ENCODE data around the gene VN1R5.

VN1R5 gene

GRCh38 chr1:247296599-247297180 is 40.8 kb downstream of the VN1R5 start:
- Histone ChIP-seq H3K36me3 (ENCODE audit: control insufficient read depth, insufficient read depth, low read length) (no peaks in the 10 kb centered on the region), H3K27me3 (ENCODE audit: control insufficient read depth, insufficient read depth, low read length) (no peaks in the 10 kb centered on the region), H3K4me1 (ENCODE audit: control insufficient read depth, insufficient read depth, low read length) (no peaks in the 10 kb centered on the region), H3K27ac (ENCODE audit: low read depth, low read length) (no peak overlapping the region), H3K9ac (ENCODE audit: low read length) (no peak overlapping the region), H3K4me3 (ENCODE audit: low read length) (no peak overlapping the region)

DNA sequence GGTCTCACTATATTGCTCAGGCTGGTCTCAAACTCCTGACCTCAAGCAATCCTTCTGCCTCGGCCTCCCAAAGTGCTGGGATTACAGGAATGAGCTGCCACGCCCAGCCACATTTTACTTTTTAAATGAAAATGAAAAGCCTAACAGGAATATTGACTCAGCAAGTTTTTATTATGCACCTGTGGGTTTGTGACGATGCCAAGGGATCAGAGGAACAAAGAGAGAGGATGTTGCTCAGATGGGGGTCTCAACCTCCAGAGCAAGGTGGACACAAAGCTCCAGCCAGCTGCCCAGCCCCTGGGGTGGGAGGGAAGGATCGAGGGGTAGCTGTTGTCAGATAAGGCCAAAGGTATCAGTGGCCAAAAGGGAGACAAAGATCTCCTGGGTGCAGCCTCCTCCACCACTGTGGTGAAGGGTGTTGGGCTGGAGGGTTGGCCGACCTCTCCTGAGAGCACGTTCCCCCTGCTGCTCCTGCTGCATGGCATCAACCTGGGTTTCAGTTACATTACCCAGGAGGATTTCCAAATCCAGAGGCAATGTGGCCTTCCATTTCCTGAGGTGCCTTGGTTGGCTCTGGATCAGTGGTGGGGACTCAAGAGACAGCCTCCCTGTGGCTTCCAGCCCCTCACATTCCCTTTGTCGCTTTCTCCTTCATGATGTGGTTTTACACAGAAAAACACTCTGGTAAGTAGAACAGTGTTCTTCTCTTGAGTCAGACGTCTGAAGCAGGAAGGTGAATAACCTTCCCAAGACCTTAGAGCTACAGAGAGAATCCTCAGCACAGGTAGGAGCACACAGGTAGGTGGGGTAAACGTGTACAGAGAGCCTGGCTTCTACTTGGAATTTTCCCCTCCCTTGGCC is 41.6 kb downstream of the VN1R5 start:
- no peak overlapping the region for H3K9ac ChIP-seq (ENCODE audit: low read length)
- no peak overlapping the region for H3K27ac ChIP-seq (ENCODE audit: low read depth, low read length)
- H3K36me3 ChIP-seq (ENCODE audit: control insufficient read depth, insufficient read depth, low read length): no peaks in the 10 kb centered on the region
- H3K4me1 ChIP-seq (ENCODE audit: control insufficient read depth, insufficient read depth, low read length): no peaks in the 10 kb centered on the region
- H3K27me3 ChIP-seq (ENCODE audit: control insufficient read depth, insufficient read depth, low read length): no peaks in the 10 kb centered on the region
- no peak overlapping the region for H3K4me3 ChIP-seq (ENCODE audit: low read length)

GRCh38 chr1:247298124-247298481 is 42.2 kb downstream of the VN1R5 start:
- Histone ChIP-seq H3K36me3 (ENCODE audit: control insufficient read depth, insufficient read depth, low read length) (no peaks in the 10 kb centered on the region), H3K4me1 (ENCODE audit: control insufficient read depth, insufficient read depth, low read length) (no peaks in the 10 kb centered on the region), H3K27me3 (ENCODE audit: control insufficient read depth, insufficient read depth, low read length) (no peaks in the 10 kb centered on the region), H3K27ac (ENCODE audit: low read depth, low read length) (no peak overlapping the region), H3K4me3 (ENCODE audit: low read length) (no peak overlapping the region), H3K9ac (ENCODE audit: low read length) (no peak overlapping the region)

GRCh38 chr1:247298701-247299100 is 42.8 kb downstream of the VN1R5 start:
- Histone ChIP-seq H3K36me3 (ENCODE audit: control insufficient read depth, insufficient read depth, low read length) (no peaks in the 10 kb centered on the region), H3K27ac (ENCODE audit: low read depth, low read length) (no peak overlapping the region), H3K9ac (ENCODE audit: low read length) (no peak overlapping the region), H3K4me3 (ENCODE audit: low read length) (no peak overlapping the region), H3K27me3 (ENCODE audit: control insufficient read depth, insufficient read depth, low read length) (no peaks in the 10 kb centered on the region), H3K4me1 (ENCODE audit: control insufficient read depth, insufficient read depth, low read length) (no peaks in the 10 kb centered on the region)

DNA sequence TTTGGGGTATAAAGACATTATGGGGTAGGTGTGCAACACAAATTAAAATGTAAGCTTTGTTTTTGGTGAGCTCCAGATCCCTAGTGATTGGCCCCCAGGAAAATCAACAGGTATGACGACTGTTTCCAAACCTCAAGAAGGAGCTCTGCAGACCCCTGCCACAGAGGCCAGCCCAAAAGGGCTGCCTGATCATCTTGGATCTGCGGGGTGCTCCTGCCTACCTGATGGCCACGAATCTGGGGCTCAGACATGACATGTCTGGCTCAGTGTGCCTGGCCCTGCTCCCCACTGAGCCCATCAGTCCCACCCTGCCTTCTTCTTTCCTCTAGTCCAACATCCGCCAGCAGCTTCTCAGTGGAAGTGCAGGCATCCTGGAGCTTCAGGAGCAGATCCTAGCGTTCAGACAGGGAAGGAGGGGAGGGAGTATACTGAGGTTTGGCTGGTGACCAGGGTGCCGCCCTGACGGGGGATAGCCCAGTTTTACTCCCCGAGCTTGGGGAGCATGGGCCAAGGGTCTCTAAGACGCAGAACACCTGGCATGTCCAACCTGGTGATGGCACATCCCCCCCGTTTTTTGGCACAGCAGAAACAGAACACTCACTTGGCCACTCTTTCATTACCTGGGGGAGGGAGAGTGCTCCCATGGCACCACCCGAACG is 44.0 kb downstream of the VN1R5 start:
- H3K27ac ChIP-seq (ENCODE audit: low read depth, low read length): no peak overlapping the region
- no peak overlapping the region for H3K4me3 ChIP-seq (ENCODE audit: low read length)
- H3K9ac ChIP-seq (ENCODE audit: low read length): no peak overlapping the region
- H3K4me1 ChIP-seq (ENCODE audit: control insufficient read depth, insufficient read depth, low read length): no peaks in the 10 kb centered on the region
- no peaks in the 10 kb centered on the region for H3K27me3 ChIP-seq (ENCODE audit: control insufficient read depth, insufficient read depth, low read length)
- H3K36me3 ChIP-seq (ENCODE audit: control insufficient read depth, insufficient read depth, low read length): no peaks in the 10 kb centered on the region

DNA sequence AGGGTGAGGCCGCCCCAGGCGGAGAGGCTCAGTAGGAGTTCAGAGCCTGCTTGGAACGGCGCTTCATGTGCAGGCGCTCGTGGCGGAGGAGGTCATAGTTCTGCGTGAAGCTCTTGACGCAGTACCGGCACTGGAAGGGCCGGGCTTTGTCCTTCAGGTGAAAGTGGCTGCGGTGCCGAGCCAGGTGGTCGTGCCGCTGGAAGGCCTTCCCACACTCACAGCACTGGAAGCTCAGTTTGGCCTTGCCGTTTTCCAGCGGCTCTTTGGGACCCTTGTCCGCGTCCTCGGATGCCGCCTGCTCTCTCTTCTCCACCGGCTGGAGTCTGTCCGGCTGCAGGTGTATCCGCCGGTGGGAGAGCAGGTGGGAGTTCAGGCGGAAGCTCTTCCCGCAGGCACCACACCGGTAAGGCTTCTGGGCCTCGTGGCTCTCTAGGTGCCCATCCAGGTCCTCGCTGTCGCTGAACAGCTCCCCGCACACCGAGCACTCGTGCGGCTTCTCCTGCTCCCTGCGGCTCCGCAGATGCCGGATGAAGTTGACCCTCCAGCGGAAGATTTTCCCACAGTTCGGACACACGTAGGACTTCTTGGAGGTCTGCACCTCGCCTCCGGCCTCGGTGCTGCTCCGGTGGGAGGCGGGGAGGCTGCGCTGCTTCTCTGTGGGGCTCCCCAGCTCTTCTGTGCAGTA is 44.8 kb downstream of the VN1R5 start:
- Histone ChIP-seq H3K27me3 (ENCODE audit: control insufficient read depth, insufficient read depth, low read length) (no peaks in the 10 kb centered on the region), H3K36me3 (ENCODE audit: control insufficient read depth, insufficient read depth, low read length) (no peaks in the 10 kb centered on the region), H3K4me1 (ENCODE audit: control insufficient read depth, insufficient read depth, low read length) (no peaks in the 10 kb centered on the region), H3K4me3 (ENCODE audit: low read length) (no peak overlapping the region), H3K9ac (ENCODE audit: low read length) (no peak overlapping the region), H3K27ac (ENCODE audit: low read depth, low read length) (no peak overlapping the region)

GRCh38 chr1:247301176-247301540 is 45.3 kb downstream of the VN1R5 start:
- Histone ChIP-seq H3K36me3 (ENCODE audit: control insufficient read depth, insufficient read depth, low read length) (no peaks in the 10 kb centered on the region), H3K4me1 (ENCODE audit: control insufficient read depth, insufficient read depth, low read length) (no peaks in the 10 kb centered on the region), H3K9ac (ENCODE audit: low read length) (no peak overlapping the region), H3K27ac (ENCODE audit: low read depth, low read length) (no peak overlapping the region), H3K4me3 (ENCODE audit: low read length) (no peak overlapping the region), H3K27me3 (ENCODE audit: control insufficient read depth, insufficient read depth, low read length) (no peaks in the 10 kb centered on the region)

DNA sequence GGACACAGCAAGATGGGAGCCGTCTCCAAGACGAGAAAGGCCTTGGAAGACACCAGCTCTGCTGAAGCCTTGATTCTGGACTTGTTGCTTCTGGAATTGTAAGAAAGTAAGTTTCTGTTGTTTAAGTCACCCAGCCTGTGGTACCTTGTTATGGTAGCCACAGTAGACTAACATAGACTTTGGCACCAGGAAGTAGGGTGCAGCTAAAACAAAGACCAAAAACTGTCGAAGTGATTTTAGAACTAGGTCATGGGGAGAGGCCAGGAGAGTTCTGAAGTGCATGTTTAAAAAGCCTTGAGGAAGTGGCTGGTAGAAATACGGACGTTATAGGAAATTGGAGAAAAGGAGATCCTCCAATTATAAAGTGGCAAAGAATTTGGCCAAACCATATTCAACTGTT is 47.3 kb downstream of the VN1R5 start:
- Histone ChIP-seq H3K4me1 (ENCODE audit: control insufficient read depth, insufficient read depth, low read length) (no peaks in the 10 kb centered on the region), H3K4me3 (ENCODE audit: low read length) (no peak overlapping the region), H3K36me3 (ENCODE audit: control insufficient read depth, insufficient read depth, low read length) (peaks cover 15% of the 10 kb centered on the region), H3K27me3 (ENCODE audit: control insufficient read depth, insufficient read depth, low read length) (no peaks in the 10 kb centered on the region), H3K9ac (ENCODE audit: low read length) (no peak overlapping the region), H3K27ac (ENCODE audit: low read depth, low read length) (no peak overlapping the region)

DNA sequence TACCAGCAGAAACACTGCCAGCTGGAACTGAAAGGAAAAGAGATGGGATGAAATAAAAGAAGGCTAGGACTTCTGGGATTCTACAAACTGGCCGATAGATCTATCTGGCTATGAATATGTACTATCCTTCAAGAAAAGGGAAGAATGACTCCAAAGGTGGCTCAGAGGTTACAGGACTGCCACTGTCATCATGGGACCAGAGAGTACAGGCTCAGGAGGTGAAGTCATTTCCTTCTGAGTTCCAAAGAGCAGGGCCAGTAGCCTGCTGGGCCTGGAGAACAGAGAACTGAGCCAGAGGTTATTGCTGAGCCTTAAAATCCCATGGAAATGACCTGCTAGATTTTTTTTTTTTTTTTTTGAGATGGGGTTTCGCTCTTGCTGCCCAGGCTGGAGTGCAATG is 48.2 kb downstream of the VN1R5 start:
- H3K36me3 ChIP-seq (ENCODE audit: control insufficient read depth, insufficient read depth, low read length): peaks cover 23% of the 10 kb centered on the region
- H3K27ac ChIP-seq (ENCODE audit: low read depth, low read length): no peak overlapping the region

More for the DNA sequence above, 48.2 kb downstream of the VN1R5 start:
- Histone ChIP-seq H3K27me3 (ENCODE audit: control insufficient read depth, insufficient read depth, low read length) (no peaks in the 10 kb centered on the region), H3K4me1 (ENCODE audit: control insufficient read depth, insufficient read depth, low read length) (no peaks in the 10 kb centered on the region), H3K4me3 (ENCODE audit: low read length) (no peak overlapping the region), H3K9ac (ENCODE audit: low read length) (no peak overlapping the region)
